Hematopoietic multipotent progenitor cell treated with erythropoietin and hydrocortisone succinate and interleukin-3 and kit ligand, for 17 days (in vitro differentiated cells): ENCODE data around the gene SENP6.

Experiments
- DNase-seq: peaks from one replicate; pipeline ENCODE4 v3.0.0-alpha.2; 2015; ENCODE audit warnings: low spot score

SENP6 gene

GRCh38 chr6:75748743-75749538 lies 147.3 kb downstream of the SENP6 start, which contains the start of gene MYO6:
TSS of gene MYO6 (plus strand) at chr6:75749239. CDS start at chr6:75817548, 68,309 bp downstream.
- no peak for DNase-seq

- no peak for DNase-seq
These were observed 149.8 kb downstream of the SENP6 start for GRCh38 chr6:75751443-75751842.

- no peak for DNase-seq
These were observed 150.7 kb downstream of the SENP6 start for GRCh38 chr6:75752365-75752764.

GRCh38 chr6:75755704-75756103 lies 154.0 kb downstream of the SENP6 start:
- DNase-seq, result no peak

GRCh38 chr6:75757295-75757694 lies 155.6 kb downstream of the SENP6 start:
- DNase-seq, result no peak

- DNase-seq, result no peak
These were observed 156.4 kb downstream of the SENP6 start for GRCh38 chr6:75758061-75758460.

GRCh38 chr6:75759207-75759606 lies 157.5 kb downstream of the SENP6 start:
- DNase-seq, result no peak

- DNase-seq, result no peak
These were observed 158.6 kb downstream of the SENP6 start for GRCh38 chr6:75760320-75760719.

- DNase-seq, result no peak
These were observed 159.8 kb downstream of the SENP6 start for GRCh38 chr6:75761489-75761888.

- DNase-seq, result no peak
These were observed 160.4 kb downstream of the SENP6 start for GRCh38 chr6:75762063-75762462.

GRCh38 chr6:75766387-75766786 lies 164.7 kb downstream of the SENP6 start:
- no peak for DNase-seq
